GM19397 (cell line): Measurements from ENCODE around the gene TTC7B.

ENCODE experiments used
- ATAC-seq: cut with Tn5 transposase; IDR thresholded peaks from one replicate; pipeline ENCODE4 v1.9.1; 2021; ENCODE audit warnings: mild to moderate bottlenecking, moderate library complexity; ENCODE audit not compliant: unreplicated experiment

TTC7B gene

DNA sequence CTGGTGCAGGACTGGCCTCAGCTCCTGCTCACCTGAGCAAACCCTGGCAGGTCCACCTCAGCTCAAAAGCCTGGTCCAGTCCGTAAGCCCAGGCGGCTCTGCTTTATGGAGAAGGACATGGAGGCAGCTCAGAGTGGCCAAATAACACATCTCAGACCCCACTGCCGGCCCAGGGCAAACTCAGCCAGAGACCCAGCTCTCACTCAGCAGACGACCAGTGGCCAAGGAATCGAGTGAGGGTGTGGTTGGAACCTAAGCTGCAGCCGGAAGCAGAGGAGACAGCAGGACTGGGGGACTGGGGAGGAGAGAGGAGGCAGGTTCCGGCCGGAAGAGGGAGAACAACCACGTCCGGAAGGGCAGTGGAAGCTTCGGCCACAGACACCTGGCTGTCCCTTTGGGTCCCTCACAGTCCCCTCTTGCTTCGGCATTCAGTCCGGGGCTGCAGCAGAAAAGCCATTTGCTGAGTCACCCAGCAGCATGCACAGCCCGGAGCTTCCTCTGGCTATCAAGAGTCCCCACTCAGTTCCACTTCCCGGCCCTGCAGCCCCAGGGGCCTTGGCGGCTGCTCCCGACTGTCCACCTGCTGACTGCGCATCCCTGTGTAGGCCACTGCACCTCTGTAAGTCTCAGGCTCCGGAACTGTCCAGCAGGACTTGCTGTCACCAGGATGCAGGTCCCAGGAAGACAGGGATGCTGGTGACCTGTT is 315.4 kb downstream of the TTC7B start:
- ATAC-seq = no peak

GRCh38 chr14:90499908-90500664 is 316.1 kb downstream of the TTC7B start:
- ATAC-seq = no peak

- no peak for ATAC-seq
Observed at GRCh38 chr14:90499121-90499520, 317.1 kb downstream of the TTC7B start.

DNA sequence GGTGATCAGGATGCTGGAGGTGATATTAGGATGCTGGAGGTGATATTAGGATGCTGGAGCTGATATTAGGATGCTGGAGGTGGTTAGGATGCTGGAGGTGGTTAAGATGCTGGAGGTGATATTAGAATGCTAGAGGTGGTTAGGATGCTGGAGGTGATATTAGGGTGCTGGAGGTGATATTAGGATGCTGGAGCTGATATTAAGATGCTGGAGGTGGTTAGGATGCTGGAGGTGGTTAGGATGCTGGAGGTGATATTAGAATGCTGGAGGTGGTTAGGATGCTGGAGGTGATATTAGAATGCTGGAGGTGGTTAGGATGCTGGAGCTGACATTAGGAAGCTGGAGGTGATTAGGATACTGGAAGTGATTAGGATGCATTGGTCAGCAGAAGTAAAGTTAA is 318.0 kb downstream of the TTC7B start:
- ATAC-seq = no peak

DNA sequence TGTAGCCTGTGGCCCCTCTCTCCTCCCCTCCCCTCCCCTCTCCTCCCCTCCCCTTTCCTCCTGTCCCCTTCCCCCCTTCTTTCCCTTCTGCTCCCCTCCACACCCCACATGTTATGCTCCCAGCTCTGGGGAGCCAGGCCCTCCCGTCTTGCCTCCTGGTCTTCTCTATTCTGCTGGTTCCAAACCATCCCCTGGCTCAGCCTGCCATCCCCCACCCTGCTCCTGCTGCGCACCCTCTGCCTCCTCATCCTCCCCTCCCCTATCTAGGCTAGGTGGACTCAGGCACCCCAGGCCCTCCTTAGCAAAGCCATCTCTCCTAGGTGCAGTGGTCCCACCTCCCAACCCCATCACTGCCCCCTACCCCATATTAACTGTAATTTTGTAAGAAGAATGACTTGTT is 319.9 kb downstream of the TTC7B start:
- no peak for ATAC-seq

GRCh38 chr14:90495357-90496276 is 320.6 kb downstream of the TTC7B start:
- ATAC-seq = no peak

GRCh38 chr14:90491911-90492531 is 324.2 kb downstream of the TTC7B start:
- no peak for ATAC-seq

- no peak for ATAC-seq
Observed at GRCh38 chr14:90491221-90491885, 324.9 kb downstream of the TTC7B start.

DNA sequence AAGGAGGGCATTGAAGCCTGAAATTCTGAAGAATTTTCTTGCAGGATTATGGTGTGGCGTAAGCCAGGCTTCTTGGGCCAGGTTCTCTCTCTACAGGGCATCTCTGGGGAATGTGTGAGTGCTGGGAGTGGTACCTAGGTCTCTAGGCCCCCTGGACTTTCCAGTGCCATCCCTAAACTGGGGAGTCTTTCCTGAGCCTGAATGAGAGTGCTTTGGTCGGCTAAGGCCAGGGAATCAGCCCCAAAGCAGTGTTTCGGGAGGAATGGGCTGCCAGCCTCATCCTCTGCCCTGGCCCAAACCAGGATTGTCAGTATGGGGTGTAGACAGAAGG is 325.5 kb downstream of the TTC7B start:
- ATAC-seq = no peak

DNA sequence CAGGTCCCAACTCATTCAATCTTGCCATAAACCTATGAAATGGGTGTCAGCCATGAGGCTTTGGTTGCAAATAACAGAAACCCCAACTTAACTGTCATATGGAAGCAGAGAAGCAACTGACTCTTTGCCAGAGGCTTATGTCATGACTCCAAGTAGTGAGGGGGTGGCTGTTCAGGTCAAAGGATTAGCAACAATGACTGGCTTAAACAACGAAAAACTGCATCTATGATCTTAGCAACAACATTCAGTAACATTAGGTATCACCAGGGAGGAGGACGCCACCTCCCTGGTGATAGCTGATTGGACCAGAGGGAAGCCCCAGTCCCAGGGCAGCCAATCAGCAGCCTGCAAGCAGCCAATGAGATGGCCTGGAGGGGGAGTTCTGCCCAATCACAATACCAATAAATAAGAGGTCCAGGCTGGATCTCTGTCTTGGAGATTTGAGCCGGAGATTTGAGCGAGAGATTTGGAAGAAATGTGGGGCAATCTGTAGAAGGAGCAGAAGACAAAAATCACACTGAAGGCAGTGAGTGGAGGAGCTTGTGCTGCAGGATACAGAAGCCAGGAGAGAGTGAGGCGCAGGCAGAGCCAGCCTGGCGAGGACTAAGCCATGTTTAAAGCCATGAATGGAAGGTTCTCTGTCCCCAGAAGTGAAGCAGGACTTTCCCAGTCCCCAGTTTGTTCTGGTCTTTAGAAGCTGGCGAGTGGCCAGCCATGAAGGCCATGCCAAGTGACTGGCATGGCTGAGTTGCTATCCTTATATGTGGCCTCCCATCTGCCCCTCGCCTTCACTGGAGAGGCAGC is 326.1 kb downstream of the TTC7B start:
- ATAC-seq = no peak

DNA sequence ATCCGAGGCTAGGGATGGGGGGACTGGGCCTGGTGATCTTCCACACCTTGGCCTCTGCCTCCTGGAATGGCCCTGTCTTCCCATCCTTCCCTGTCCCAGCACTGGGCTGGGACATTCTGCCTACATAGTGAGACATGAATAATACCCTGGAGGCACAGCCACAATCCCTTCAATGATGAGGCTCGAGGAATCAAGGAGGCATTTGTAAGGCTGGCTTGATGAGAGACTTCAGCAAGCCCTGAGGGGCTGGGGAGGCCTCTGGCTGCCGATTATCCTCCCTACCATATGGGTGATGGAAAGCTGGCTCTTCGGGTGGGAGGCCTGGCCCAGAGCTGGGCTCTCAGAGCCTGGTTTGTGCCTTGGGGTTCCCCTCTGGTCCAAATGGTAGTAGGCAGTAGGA is 326.9 kb downstream of the TTC7B start:
- ATAC-seq = no peak

- no peak for ATAC-seq
Observed at GRCh38 chr14:90488256-90488655, 328.0 kb downstream of the TTC7B start.

DNA sequence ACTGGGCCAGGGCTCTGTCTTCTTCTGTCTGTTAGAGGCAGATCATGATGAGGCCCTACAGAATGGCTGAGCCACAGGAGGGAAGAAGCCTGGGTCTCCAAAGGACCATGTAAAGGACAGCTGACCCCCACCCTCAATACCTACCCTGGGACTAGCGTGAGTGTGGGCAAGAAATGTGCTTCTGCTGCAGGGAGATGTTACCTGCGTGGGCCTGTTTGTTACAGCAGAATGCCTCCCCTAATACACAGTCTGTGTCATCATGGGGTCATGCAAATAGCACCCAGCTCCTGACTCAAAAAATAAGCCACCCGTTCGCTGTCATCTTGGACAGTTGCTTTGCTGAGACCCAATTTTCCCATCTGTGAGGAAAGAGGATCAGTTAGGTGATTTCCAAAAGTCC is 328.8 kb downstream of the TTC7B start:
- ATAC-seq = no peak

GRCh38 chr14:90487031-90487430 is 329.2 kb downstream of the TTC7B start:
- no peak for ATAC-seq

DNA sequence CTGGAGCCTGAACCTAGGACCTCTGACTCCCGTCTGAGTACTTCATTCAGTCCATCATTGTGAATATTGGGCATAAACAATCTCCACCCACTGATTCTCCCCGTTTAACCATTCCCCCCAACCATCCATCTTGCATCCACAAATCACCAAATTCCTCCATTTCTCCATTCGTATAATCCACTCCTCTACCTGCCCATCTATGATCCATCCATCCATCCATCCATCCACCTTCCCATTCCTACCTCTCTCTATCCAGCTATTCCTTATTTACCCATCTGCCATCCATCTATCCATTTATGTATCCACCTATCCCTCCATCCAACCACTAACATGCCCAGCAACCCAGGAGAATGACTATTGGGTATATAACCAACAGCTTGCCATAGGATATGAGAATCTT is 331.9 kb downstream of the TTC7B start:
- no peak for ATAC-seq

GRCh38 chr14:90483571-90483974 is 332.7 kb downstream of the TTC7B start:
- ATAC-seq = no peak

DNA sequence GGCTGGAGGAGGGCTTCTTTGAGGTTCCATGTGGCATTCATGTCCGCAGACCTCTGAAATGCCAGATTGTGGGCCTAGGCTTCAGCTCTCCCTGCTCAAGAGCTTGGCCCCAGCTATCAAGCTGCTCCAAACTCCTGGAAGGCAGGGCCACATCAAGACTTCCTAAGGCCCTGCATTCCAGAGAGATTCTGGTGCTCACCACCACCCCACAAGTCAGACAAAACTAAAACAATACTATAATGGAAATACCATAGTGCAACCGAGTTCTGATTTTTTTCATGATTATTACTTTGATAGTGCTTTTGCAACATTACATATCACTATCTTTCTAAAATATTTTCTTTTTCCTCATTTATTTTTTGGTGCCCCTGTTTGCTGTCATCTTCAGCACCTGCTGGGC is 333.1 kb downstream of the TTC7B start:
- ATAC-seq = no peak

DNA sequence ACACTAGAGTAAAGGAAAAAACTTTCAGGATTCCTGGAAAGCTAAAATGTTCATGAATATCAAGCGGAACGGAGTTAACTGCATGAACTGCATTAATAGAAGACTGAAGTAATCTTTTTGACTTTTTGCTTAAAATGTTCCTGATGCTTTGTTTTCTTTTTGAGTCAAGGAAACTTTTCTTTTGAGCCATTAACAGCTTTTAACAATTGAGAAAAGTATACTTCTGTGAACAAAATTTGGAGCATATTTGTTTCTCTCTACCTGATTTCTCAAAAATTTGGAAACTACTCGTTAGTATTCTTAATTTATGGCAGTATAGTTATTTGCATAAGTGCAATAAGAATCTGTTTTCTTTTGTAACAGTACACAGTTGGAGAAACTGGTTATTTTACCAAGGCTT is 340.9 kb downstream of the TTC7B start:
- ATAC-seq = no peak
